ENCODE results near the gene EFCAB6.

Gene EFCAB6

GRCh38 chr22:43583501-43583900 lies 228.6 kb downstream of the EFCAB6 start:
- Histone ChIP-seq H3K9ac (ENCODE audit: low read length) (no peak overlapping the region), H3K9me3 (ENCODE audit: control insufficient read depth, low read length) (peaks cover 5% of the 10 kb centered on the region), H3K27me3 (ENCODE audit: control insufficient read depth, insufficient read depth, low read length) (no peaks in the 10 kb centered on the region), H3K4me1 (ENCODE audit: control insufficient read depth, insufficient read depth, low read length) (no peaks in the 10 kb centered on the region), H3K4me3 (ENCODE audit: low read length) (no peak overlapping the region), H3K36me3 (ENCODE audit: control insufficient read depth, insufficient read depth, low read length) (no peaks in the 10 kb centered on the region)

- Histone ChIP-seq H3K4me3 (ENCODE audit: low read length) (no peak overlapping the region), H3K9me3 (ENCODE audit: control insufficient read depth, low read length) (peaks cover 5% of the 10 kb centered on the region), H3K9ac (ENCODE audit: low read length) (no peak overlapping the region), H3K36me3 (ENCODE audit: control insufficient read depth, insufficient read depth, low read length) (no peaks in the 10 kb centered on the region), H3K27me3 (ENCODE audit: control insufficient read depth, insufficient read depth, low read length) (no peaks in the 10 kb centered on the region), H3K4me1 (ENCODE audit: control insufficient read depth, insufficient read depth, low read length) (no peaks in the 10 kb centered on the region)
These were observed 229.7 kb downstream of the EFCAB6 start for GRCh38 chr22:43582394-43582793.

- Histone ChIP-seq H3K27me3 (ENCODE audit: control insufficient read depth, insufficient read depth, low read length) (no peaks in the 10 kb centered on the region), H3K36me3 (ENCODE audit: control insufficient read depth, insufficient read depth, low read length) (no peaks in the 10 kb centered on the region), H3K9ac (ENCODE audit: low read length) (no peak overlapping the region), H3K4me1 (ENCODE audit: control insufficient read depth, insufficient read depth, low read length) (no peaks in the 10 kb centered on the region), H3K9me3 (ENCODE audit: control insufficient read depth, low read length) (peaks cover 5% of the 10 kb centered on the region), H3K4me3 (ENCODE audit: low read length) (no peak overlapping the region)
These were observed 231.8 kb downstream of the EFCAB6 start for GRCh38 chr22:43580271-43580750.

- Histone ChIP-seq H3K27me3 (ENCODE audit: control insufficient read depth, insufficient read depth, low read length) (no peaks in the 10 kb centered on the region), H3K9ac (ENCODE audit: low read length) (no peak overlapping the region), H3K36me3 (ENCODE audit: control insufficient read depth, insufficient read depth, low read length) (no peaks in the 10 kb centered on the region), H3K4me3 (ENCODE audit: low read length) (no peak overlapping the region), H3K9me3 (ENCODE audit: control insufficient read depth, low read length) (no peaks in the 10 kb centered on the region), H3K4me1 (ENCODE audit: control insufficient read depth, insufficient read depth, low read length) (no peaks in the 10 kb centered on the region)
These were observed 237.4 kb downstream of the EFCAB6 start for GRCh38 chr22:43574738-43575137.

- Histone ChIP-seq H3K27me3 (ENCODE audit: control insufficient read depth, insufficient read depth, low read length) (no peaks in the 10 kb centered on the region), H3K9ac (ENCODE audit: low read length) (no peak overlapping the region), H3K36me3 (ENCODE audit: control insufficient read depth, insufficient read depth, low read length) (no peaks in the 10 kb centered on the region), H3K4me3 (ENCODE audit: low read length) (no peak overlapping the region), H3K4me1 (ENCODE audit: control insufficient read depth, insufficient read depth, low read length) (no peaks in the 10 kb centered on the region), H3K9me3 (ENCODE audit: control insufficient read depth, low read length) (no peaks in the 10 kb centered on the region)
These were observed 239.4 kb downstream of the EFCAB6 start for GRCh38 chr22:43572710-43573109.

- H3K9me3 ChIP-seq (ENCODE audit: control insufficient read depth, low read length) = no peaks in the 10 kb centered on the region
- H3K9ac ChIP-seq (ENCODE audit: low read length) = no peak overlapping the region
- no peak overlapping the region for H3K4me3 ChIP-seq (ENCODE audit: low read length)
- no peaks in the 10 kb centered on the region for H3K36me3 ChIP-seq (ENCODE audit: control insufficient read depth, insufficient read depth, low read length)
- H3K27me3 ChIP-seq (ENCODE audit: control insufficient read depth, insufficient read depth, low read length) = no peaks in the 10 kb centered on the region
- no peaks in the 10 kb centered on the region for H3K4me1 ChIP-seq (ENCODE audit: control insufficient read depth, insufficient read depth, low read length)
These were observed 240.9 kb downstream of the EFCAB6 start for GRCh38 chr22:43571181-43571580.

- no peak overlapping the region for H3K4me3 ChIP-seq (ENCODE audit: low read length)
- no peaks in the 10 kb centered on the region for H3K27me3 ChIP-seq (ENCODE audit: control insufficient read depth, insufficient read depth, low read length)
- H3K9ac ChIP-seq (ENCODE audit: low read length) = no peak overlapping the region
- H3K4me1 ChIP-seq (ENCODE audit: control insufficient read depth, insufficient read depth, low read length) = no peaks in the 10 kb centered on the region
- H3K9me3 ChIP-seq (ENCODE audit: control insufficient read depth, low read length) = no peaks in the 10 kb centered on the region
- no peaks in the 10 kb centered on the region for H3K36me3 ChIP-seq (ENCODE audit: control insufficient read depth, insufficient read depth, low read length)
These were observed 241.5 kb downstream of the EFCAB6 start for GRCh38 chr22:43570531-43571165.

GRCh38 chr22:43569111-43569510 lies 243.0 kb downstream of the EFCAB6 start:
- Histone ChIP-seq H3K4me3 (ENCODE audit: low read length) (no peak overlapping the region), H3K4me1 (ENCODE audit: control insufficient read depth, insufficient read depth, low read length) (no peaks in the 10 kb centered on the region), H3K27me3 (ENCODE audit: control insufficient read depth, insufficient read depth, low read length) (no peaks in the 10 kb centered on the region), H3K36me3 (ENCODE audit: control insufficient read depth, insufficient read depth, low read length) (no peaks in the 10 kb centered on the region), H3K9me3 (ENCODE audit: control insufficient read depth, low read length) (no peaks in the 10 kb centered on the region), H3K9ac (ENCODE audit: low read length) (no peak overlapping the region)

GRCh38 chr22:43567691-43568324 lies 244.3 kb downstream of the EFCAB6 start:
- H3K36me3 ChIP-seq (ENCODE audit: control insufficient read depth, insufficient read depth, low read length) = no peaks in the 10 kb centered on the region
- no peak overlapping the region for H3K4me3 ChIP-seq (ENCODE audit: low read length)
- no peaks in the 10 kb centered on the region for H3K9me3 ChIP-seq (ENCODE audit: control insufficient read depth, low read length)
- H3K4me1 ChIP-seq (ENCODE audit: control insufficient read depth, insufficient read depth, low read length) = no peaks in the 10 kb centered on the region
- H3K27me3 ChIP-seq (ENCODE audit: control insufficient read depth, insufficient read depth, low read length) = no peaks in the 10 kb centered on the region
- no peak overlapping the region for H3K9ac ChIP-seq (ENCODE audit: low read length)

GRCh38 chr22:43566561-43567332 lies 245.4 kb downstream of the EFCAB6 start:
- Histone ChIP-seq H3K36me3 (ENCODE audit: control insufficient read depth, insufficient read depth, low read length) (no peaks in the 10 kb centered on the region), H3K27me3 (ENCODE audit: control insufficient read depth, insufficient read depth, low read length) (no peaks in the 10 kb centered on the region), H3K9ac (ENCODE audit: low read length) (no peak overlapping the region), H3K4me3 (ENCODE audit: low read length) (no peak overlapping the region), H3K9me3 (ENCODE audit: control insufficient read depth, low read length) (no peaks in the 10 kb centered on the region), H3K4me1 (ENCODE audit: control insufficient read depth, insufficient read depth, low read length) (no peaks in the 10 kb centered on the region)

GRCh38 chr22:43566021-43566420 lies 246.1 kb downstream of the EFCAB6 start:
- Histone ChIP-seq H3K27me3 (ENCODE audit: control insufficient read depth, insufficient read depth, low read length) (no peaks in the 10 kb centered on the region), H3K9me3 (ENCODE audit: control insufficient read depth, low read length) (no peaks in the 10 kb centered on the region), H3K4me1 (ENCODE audit: control insufficient read depth, insufficient read depth, low read length) (no peaks in the 10 kb centered on the region)

GRCh38 chr22:43564859-43565258 lies 247.2 kb downstream of the EFCAB6 start:
- Histone ChIP-seq H3K4me3 (ENCODE audit: low read length) (no peak overlapping the region), H3K9me3 (ENCODE audit: control insufficient read depth, low read length) (no peaks in the 10 kb centered on the region), H3K27me3 (ENCODE audit: control insufficient read depth, insufficient read depth, low read length) (no peaks in the 10 kb centered on the region)

More at GRCh38 chr22:43566021-43566420, 246.1 kb downstream of the EFCAB6 start:
- no peaks in the 10 kb centered on the region for H3K36me3 ChIP-seq (ENCODE audit: control insufficient read depth, insufficient read depth, low read length)
- no peak overlapping the region for H3K9ac ChIP-seq (ENCODE audit: low read length)
- no peak overlapping the region for H3K4me3 ChIP-seq (ENCODE audit: low read length)

More at GRCh38 chr22:43564859-43565258, 247.2 kb downstream of the EFCAB6 start:
- Histone ChIP-seq H3K9ac (ENCODE audit: low read length) (no peak overlapping the region), H3K36me3 (ENCODE audit: control insufficient read depth, insufficient read depth, low read length) (no peaks in the 10 kb centered on the region), H3K4me1 (ENCODE audit: control insufficient read depth, insufficient read depth, low read length) (no peaks in the 10 kb centered on the region)
